ENCODE data around the gene THOC7.

THOC7 gene

DNA sequence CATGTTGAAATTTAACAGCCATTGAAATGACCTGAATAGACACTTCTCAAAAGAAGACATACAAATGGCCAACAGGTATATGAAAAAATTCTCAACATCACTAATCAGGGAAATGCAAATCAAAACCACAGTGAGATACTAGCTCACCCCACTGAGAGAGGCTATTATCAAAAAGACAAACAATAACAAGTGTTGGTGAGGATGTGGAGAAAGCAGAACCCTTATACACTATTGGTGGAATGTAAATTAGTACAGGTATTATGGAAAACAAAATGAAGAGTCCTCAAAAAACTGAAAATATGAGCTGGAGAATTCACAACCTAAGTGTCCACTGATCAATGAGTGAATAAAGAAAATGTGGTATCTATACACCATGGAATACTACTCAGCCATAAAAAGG, 21.5 kb downstream of the THOC7 start:
- DNase-seq = no peak

DNA sequence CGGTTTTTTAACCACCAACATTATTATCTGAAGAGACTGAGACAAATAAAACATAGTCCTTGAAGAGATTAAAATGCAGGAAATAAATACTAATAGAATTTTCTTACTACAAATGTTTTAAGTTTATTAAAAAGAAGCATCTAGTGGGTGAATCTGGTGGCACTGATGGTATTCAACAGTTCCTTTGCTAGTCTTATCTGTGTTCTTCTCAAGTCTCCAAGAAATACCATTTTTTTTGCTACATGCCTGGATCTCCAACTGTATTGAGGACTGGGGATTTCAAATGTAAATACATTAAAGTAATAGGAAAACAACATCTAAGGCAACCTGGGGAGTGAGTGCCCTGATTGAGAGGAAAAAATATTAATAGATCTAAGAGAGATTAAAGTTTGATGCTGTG, 21.9 kb downstream of the THOC7 start:
- DNase-seq = no peak

DNA sequence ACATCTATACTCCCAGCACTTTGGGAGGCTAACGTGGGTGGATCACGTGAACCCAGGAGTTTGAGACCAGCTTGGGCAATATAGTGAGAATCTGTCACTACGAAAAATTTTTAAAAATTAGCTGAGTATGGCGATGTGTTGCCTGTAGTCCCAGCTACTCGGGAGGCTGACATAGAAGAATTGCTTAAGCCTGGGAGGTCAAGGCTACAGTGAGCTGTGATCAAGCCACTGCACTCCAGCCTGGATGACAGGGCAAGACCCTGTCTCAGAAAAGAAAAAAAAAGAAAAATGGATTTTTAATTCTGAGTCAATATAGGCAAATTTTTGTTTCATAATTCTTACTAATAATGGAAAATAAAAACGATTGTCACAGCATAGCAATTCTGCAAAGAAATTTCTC, 31.2 kb downstream of the THOC7 start:
- DNase-seq = no peak

DNA sequence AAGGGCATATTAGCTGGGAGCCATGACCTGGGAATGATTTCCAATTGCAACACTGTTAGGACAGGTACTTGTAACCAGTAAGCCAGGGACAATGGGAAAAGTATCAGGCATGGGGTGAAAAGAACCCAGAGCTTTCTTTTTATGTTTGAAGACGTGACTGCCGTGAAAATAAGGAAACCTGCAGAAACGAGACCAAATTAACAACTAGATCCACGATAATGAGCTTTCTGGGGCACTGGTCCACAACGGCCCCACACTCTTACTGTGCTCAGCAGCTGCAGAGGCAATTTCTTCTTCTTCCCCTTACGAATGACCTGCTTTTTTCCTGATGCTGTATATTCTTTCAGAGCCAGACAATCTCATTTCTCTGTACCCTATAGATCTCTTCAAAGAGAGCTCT, 33.1 kb downstream of the THOC7 start:
- no peak for DNase-seq

DNA sequence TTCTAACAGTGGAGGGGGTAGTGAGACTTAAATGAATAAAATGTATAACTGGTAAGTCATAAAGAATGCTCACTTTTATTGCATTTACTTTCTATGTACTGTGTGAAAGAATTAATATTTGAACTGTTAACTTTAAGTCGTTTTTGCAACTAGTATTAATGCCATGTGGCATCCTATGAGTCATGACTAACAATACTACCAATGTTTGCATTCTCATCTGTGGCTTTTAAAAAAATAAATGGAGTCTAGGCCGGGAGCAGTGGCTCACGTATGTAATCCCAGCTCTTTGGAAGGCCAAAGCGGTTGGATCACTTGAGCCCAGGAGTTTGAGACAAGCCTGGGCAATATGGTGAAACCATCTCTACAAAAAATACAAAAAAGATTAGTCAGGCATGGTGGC, 39.3 kb downstream of the THOC7 start:
- no peak for DNase-seq

DNA sequence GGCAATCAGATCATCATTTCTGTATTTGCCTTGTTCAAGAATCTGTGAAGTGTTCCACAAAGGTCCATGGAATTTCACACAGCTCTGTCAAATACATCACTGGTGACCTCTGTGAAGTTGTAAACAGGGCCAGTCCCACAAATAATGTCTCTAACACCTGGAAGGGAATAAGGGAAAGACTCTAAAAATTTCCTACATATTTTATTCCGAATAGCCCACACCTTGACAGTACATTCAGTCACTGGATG, 44.5 kb downstream of the THOC7 start, which contains the start of gene C3orf49:
TSS of gene C3orf49 (plus strand) at position 149 of the 248 bp plus-strand sequence. CDS start 173 bp downstream, outside the sequence.
- no peak for DNase-seq

DNA sequence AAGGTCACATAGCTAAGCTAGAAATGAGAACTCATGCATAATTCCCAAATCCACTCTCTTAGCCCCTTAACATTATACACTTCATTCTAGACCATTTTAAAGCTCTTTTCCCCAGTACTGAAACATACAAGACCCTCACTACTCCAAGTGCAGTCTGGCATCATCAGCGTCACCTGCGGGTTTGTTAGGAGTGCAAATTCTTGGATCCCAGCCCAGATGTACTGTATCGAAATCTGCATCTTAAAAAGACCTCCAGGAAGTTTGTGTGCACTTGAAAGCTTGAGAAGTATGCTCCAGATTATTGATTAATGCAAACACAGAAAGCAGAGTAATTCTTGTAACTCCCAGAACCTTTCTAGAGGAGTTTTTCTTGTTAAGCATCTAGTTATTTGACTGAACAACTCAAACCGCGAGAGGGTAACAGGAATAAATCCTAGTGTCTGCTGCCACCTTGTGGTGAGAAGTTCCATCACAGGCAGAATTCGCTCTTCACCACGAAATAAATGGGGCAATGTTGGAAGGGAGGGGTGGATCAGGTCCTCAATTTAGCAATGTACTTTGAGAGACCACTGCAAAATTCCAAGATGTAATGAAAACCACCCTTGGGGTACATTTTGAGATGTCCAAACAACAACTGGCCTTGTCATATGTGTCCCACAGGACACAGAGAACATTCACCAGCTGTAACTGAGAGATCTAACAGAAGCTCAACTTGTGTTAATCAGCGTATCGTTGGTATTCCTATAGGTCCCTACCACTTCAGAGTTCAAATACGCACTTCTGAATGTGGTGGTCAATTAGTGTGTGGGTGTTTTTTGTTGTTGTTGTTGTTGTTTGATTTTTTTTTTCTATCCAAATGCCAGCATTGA, 45.1 kb downstream of the THOC7 start:
- DNase-seq = peak; percentile 46

DNA sequence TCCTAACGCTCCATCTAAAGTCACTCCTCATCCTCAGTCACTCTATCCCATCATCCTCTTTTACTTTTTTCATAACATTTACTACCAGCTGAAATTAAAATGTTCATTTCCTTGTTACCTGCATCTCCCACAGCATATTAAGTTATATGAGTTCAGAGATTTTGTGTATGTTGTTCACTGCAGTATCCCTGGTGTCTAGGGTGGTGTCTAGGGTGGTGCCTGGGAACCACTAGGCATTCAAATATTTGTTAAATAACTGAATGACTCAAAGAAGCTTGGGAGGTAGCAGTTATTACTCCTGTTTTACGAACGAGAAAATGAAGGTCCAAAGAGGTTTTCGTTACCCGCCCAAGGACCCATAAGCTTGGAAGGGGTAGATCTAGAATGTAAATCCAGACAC, 46.4 kb downstream of the THOC7 start:
- no peak for DNase-seq

DNA sequence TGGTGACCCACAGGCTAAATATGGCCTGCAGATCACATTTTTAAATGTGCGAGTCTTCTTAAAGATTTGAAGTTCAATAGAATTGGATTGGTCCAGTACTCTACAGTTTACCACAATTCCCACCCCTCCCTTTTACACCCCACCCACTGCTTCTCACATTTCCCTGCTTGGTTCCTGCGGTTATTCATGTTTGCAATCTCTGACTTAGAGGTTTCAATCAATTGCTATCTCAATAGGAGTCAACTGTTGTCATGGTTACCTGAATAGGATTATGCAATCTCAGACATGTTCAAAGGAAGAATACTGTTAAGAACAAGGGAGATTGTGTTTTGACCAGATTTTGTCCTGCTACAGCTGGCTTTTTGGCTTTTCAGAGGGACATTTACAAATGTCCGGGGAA, 49.4 kb downstream of the THOC7 start:
- no peak for DNase-seq

DNA sequence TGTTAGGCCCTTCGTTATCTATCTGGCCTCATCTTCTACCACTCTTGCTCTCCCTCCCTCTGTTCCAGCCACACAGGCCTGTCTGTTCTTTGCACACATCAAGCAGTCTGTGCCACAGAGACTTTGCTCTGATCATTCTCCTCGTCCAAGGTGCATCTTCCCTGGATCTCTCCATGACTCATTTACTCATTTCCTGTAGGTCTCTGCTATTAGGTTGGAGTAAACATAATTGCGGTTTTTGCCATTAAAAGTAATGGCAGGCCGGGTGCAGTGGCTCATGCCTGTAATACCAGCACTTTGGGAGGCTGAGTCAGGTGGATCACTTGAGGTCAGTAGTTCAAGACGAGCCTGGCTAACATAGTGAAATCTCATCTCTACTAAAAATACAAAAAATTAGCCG, 54.0 kb downstream of the THOC7 start:
- no peak for DNase-seq

DNA sequence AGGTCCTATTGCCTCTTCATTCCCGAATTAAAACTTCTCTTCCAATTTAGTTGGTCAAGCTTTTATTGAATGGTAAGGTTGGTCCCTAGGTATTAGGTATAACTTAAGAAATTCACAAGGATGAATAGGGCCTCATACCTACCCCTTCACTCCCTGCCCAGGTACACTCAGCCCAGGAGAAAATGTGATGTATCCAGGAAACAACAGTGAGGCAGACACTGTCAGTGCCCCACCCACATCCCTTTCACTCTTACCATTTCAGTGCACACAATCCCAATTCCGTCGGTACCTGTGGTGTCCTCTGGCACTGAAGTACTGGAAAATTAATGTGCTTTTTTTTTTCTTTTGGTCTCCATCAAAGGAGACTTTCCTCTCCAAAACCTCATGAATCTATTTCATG, 55.0 kb downstream of the THOC7 start:
- no peak for DNase-seq

DNA sequence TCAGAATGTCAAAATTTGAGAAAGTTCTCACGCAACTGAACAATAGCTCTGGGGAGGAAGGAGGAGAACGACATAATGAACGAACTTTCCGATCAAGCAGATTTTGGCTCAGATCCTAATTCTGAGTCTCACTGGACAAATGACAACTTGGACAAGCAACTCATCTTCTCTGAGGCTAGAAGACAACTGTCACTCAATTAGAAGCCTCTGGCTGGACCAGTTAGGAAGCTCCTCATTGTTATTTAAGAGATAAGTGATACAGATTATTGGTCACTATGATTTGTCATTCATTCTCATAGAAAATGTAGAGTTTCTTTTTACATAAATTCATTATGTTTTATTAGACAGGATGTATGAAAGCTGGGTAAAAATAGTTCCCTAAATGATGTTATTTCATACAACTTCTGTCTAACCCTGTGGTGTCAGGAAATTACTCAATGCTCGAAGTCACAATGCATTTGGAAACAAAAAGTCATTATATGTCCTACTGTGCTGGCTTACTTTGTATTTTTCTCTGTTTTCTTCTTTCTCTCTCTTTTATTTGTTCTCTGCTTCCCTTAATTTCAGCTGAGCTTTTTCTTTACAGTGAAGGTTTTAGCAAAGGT, 55.5 kb downstream of the THOC7 start:
- DNase-seq = no peak

DNA sequence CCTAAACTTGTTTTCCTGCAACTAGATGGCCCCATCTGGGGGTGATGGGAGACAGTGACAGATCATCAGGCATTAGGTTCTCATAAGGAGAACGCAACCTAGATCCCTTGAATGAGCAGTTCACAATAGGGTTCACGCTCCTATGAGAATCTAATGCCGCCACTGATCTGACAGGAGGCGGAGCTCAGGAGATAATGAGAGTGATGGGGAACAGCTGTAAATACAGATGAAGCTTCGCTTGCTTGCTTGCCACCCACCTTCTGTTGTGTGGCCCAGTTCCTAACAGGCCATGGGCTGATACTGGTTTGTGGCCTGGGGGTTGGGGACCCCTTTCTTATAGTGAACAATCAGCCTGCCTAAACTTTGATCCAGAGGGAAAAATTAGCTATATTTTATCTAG, 59.7 kb downstream of the THOC7 start:
- DNase-seq = no peak

DNA sequence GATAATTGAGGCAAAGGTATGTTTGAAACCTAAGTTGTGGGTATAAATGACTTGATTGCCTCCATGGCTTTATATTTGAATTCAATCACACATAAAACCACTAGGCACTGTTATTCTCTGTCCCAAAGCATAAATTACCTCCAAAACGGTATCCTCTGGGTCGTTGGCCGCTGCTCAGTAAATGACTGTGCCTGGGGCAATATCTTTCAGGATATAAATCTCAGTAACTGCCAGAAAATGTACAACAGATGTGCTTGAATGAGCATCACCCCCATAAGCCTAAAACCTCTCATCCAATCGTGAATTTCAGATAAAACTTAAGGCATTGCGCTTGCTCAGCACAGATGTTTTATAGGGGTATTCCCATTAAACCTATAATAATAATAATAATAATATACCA, 63.5 kb downstream of the THOC7 start:
- no peak for DNase-seq

DNA sequence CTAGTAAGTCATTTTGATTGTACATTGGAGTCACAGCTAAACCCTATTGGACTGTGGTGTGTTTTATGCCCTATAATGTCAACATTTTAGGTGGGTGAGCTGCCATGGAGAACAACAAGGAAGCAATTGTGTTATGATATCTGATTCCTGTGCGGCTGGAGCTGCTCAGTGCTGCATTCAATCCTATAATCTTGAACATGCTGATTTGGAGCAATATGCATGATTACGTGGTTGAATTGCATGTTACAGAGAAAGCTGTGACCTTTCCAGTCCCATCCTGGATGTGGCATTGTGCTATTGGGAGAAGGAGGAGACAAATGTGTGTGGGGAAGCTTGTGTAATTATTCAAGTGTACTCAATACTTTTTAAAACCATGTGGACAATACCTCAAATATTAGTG, 64.7 kb downstream of the THOC7 start:
- no peak for DNase-seq

DNA sequence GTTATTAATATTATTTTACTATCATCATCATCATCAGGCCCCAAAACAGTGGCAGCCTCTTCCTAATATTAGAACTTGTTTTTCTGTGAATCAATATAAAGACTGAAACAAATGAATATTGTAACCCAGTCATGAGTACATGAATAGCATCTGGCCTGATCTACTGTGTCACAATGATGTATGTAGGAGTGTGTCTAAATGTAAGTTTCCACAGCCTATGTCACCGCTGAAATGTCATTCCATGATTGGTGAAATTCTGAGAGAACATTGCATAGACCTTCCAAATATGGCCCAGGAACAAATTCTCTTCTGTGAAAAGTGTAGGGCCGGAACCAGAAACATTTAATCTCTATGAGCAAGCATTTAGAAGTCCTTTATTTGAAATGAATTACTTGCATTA, 65.1 kb downstream of the THOC7 start:
- DNase-seq = no peak

DNA sequence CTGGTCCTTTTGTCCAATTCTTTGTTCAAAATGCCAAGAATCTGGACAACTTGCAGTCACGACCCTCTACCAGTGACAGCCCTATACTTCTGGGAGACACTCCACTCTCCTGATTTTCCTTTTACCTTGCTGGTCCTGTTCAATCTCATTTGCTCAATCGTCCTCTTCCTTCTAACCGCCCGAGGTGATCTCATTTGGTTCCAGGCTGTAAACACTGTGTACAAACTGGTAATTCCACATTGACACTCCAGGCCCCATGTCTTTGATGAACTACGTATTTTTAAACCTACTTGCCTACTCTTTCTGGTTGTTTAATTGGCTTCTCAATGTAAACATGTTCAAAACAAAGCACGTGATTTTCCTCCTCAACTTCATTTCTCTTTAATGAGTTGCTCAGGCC, 68.2 kb downstream of the THOC7 start:
- no peak for DNase-seq

DNA sequence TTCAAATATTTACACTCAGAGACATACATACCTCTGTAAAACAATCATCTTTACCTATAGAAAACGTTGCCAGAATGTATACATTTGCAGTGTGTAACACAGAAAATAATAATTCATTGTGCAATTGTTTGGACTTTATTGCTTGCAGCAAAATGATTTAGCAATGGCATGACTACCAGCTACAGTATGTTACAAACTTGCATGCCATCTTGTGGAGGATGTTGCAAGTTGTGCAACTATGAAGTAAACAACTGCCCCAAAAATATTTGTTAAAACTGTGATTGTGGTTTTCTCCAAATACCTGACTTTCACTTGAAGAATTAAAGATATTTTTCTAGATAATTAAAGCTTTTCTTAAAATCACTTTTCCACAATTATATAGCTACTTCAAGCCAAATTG, 71.6 kb downstream of the THOC7 start:
- no peak for DNase-seq
